Measurements from ENCODE around the gene RIPPLY1.

DNA sequence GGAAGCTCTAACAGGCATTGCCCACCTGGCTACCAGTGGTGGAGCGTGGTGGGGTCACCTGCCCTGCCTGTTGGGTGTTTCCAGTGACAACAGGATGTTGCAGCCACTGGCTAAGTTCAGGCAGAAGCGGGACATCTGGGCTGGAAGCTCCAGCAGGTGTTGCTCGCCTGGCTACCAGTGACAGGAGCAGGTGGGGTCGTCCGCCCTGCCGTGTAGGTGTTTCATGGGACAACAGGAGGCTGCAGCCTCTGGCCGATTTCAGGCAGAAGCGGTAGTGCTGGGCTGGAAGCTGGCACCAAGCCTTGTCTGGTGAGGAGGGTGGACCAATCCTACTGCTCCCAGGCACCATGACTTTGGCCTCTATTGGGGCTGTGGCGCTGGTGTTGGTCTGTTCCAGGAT is 39.4 kb downstream of the RIPPLY1 start:
- TF ChIP-seq, protein P1, sequence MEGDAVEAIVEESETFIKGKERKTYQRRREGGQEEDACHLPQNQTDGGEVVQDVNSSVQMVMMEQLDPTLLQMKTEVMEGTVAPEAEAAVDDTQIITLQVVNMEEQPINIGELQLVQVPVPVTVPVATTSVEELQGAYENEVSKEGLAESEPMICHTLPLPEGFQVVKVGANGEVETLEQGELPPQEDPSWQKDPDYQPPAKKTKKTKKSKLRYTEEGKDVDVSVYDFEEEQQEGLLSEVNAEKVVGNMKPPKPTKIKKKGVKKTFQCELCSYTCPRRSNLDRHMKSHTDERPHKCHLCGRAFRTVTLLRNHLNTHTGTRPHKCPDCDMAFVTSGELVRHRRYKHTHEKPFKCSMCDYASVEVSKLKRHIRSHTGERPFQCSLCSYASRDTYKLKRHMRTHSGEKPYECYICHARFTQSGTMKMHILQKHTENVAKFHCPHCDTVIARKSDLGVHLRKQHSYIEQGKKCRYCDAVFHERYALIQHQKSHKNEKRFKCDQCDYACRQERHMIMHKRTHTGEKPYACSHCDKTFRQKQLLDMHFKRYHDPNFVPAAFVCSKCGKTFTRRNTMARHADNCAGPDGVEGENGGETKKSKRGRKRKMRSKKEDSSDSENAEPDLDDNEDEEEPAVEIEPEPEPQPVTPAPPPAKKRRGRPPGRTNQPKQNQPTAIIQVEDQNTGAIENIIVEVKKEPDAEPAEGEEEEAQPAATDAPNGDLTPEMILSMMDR (IDR thresholded peaks at IDR 0.05), result no peak
- no peak for TF ChIP-seq POLR2A (IDR thresholded peaks at IDR 0.05)

Data from uterus (tissue), 2 donors.